ENCODE results near the gene CDC25C. TPM values are rescaled to one million over a fixed set of nuclear protein-coding genes. Genes with fewer than 3 reads are reported as not detected.

CDC25C gene
- total RNA-seq, 1 donor from 2014 or later = 1.6 TPM

DNA sequence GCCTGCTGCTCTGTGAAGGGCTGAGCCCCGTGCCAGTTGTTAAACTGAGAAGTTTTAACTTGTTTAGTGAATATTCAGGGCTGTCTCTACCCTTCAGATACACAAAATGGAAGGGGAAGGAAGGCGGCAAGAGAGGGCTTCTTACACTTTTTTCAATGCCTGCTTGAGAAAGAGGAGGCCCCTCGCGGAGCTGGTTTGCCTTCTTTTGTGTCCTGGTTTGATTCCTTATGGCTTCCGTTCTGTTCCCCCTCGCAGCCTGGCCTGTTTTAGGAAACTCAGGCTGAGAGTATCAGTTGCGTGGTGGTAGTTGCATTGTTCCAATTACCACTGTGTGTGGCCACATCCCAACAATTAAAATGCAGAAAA is 7.5 kb upstream of the CDC25C start:
- peak overlapping the region; percentile 90 for H3K27ac Mint-ChIP-seq (ENCODE audit: unreplicated experiment)
- peaks cover 36% of the 10 kb centered on the region for H3K4me1 Mint-ChIP-seq (ENCODE audit: low read depth)
- DNase-seq (ENCODE audit: low spot score) = no peak
- peaks cover 6% of the 10 kb centered on the region for H3K36me3 Mint-ChIP-seq (ENCODE audit: low read depth)
- no peaks in the 10 kb centered on the region for H3K9me3 Mint-ChIP-seq (ENCODE audit: low read depth)
- no peaks in the 10 kb centered on the region for H3K27me3 Mint-ChIP-seq (ENCODE audit: low read depth)
- peak overlapping the region; percentile 86 for H3K4me3 Mint-ChIP-seq (ENCODE audit: unreplicated experiment)
- TF ChIP-seq, protein P1, sequence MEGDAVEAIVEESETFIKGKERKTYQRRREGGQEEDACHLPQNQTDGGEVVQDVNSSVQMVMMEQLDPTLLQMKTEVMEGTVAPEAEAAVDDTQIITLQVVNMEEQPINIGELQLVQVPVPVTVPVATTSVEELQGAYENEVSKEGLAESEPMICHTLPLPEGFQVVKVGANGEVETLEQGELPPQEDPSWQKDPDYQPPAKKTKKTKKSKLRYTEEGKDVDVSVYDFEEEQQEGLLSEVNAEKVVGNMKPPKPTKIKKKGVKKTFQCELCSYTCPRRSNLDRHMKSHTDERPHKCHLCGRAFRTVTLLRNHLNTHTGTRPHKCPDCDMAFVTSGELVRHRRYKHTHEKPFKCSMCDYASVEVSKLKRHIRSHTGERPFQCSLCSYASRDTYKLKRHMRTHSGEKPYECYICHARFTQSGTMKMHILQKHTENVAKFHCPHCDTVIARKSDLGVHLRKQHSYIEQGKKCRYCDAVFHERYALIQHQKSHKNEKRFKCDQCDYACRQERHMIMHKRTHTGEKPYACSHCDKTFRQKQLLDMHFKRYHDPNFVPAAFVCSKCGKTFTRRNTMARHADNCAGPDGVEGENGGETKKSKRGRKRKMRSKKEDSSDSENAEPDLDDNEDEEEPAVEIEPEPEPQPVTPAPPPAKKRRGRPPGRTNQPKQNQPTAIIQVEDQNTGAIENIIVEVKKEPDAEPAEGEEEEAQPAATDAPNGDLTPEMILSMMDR (IDR thresholded peaks at IDR 0.05) = no peak

DNA sequence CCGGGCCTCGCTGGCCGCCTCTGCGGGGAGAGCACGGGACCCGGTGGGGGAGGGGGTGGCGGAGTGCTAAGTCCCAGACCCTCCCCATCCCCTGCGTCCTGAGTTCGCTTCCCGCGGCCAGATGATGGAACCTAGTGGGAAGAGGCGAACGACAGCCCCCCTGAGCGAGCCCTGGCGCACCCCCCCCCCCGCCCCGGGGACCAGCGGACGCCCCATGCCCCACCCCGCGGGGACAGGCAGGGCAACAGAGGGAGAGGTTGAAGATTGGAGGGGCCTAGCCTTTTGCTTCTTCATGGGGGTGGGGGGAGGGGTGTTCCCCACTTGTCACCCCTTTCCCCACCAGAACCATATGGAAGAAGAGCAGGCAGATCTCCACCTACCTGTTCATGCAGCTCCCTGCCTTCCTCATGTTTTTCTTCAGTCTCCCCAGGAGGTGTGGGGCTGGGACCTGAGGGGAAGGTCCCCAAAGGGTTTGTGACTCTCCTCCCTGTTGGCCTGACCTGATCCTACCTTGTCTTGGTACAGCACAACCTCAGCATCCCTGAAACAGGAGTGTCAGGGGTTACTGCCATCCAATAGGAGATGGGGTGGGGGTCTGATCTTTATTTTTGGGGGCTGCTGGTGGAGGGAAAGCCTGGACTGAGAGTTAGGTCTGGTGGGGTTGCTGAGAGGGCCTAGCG is 6.9 kb upstream of the CDC25C start:
- Mint-ChIP-seq H3K4me1 (ENCODE audit: low read depth) (peaks cover 36% of the 10 kb centered on the region), H3K4me3 (ENCODE audit: unreplicated experiment) (peak overlapping the region; percentile 86), H3K36me3 (ENCODE audit: low read depth) (peaks cover 6% of the 10 kb centered on the region), H3K27me3 (ENCODE audit: low read depth) (no peaks in the 10 kb centered on the region), H3K9me3 (ENCODE audit: low read depth) (no peaks in the 10 kb centered on the region), H3K27ac (ENCODE audit: unreplicated experiment) (peak overlapping the region; percentile 90)
- TF ChIP-seq, protein P1 (IDR thresholded peaks at IDR 0.05) = peak; percentile 3
- DNase-seq (ENCODE audit: low spot score) = no peak

DNA sequence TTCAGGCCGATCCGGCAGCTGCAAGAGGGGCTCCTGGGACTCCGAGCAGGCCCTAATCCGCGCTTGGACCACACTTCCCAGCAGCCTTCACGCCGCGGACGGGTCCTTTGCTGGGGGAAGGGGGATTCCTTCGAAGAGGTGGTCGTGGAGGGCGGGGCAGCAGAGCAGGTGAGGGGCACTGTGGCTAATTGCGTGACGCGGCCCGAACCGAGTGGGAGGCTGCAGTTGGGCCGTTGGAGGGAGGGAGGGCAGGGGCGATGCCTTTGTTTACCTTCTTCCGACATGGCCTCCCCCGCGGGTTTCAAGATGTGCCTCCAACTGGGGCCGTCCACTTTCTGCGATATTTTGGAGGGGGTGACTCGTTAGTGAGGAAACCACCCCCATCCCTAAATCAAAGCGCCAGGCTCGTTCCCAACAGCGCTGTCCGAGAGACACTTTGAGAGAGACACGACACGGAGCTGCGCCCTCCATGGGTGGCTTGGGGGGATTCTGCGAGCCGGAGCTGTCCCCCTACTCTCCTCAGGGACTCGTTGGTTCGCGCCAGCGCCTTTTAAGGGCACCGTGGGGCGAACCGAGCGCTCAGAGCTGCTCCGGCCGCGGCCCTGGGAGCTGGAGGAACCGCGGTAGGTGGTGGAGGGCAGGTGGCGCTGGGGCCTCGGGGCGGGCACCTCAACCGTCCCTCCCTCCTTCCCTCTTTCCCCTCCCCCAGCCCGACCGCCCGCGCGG is 6.2 kb upstream of the CDC25C start, which contains the start of gene FAM53C:
TSS of gene FAM53C (plus strand) at position 582 of the 726 bp plus-strand sequence. CDS start 3,070 bp downstream, outside the sequence.
- peak; percentile 97 for DNase-seq (ENCODE audit: low spot score)
- Mint-ChIP-seq H3K36me3 (ENCODE audit: low read depth) (peaks cover 4% of the 10 kb centered on the region), H3K27me3 (ENCODE audit: low read depth) (no peaks in the 10 kb centered on the region), H3K4me3 (ENCODE audit: unreplicated experiment) (peak within 1 kb of the TSS; percentile 86), H3K27ac (ENCODE audit: unreplicated experiment) (peak within 1 kb of the TSS; percentile 99), H3K4me1 (ENCODE audit: low read depth) (peaks cover 36% of the 10 kb centered on the region), H3K9me3 (ENCODE audit: low read depth) (no peaks in the 10 kb centered on the region)
- TF ChIP-seq, protein P1 (IDR thresholded peaks at IDR 0.05) = peak; percentile 12

DNA sequence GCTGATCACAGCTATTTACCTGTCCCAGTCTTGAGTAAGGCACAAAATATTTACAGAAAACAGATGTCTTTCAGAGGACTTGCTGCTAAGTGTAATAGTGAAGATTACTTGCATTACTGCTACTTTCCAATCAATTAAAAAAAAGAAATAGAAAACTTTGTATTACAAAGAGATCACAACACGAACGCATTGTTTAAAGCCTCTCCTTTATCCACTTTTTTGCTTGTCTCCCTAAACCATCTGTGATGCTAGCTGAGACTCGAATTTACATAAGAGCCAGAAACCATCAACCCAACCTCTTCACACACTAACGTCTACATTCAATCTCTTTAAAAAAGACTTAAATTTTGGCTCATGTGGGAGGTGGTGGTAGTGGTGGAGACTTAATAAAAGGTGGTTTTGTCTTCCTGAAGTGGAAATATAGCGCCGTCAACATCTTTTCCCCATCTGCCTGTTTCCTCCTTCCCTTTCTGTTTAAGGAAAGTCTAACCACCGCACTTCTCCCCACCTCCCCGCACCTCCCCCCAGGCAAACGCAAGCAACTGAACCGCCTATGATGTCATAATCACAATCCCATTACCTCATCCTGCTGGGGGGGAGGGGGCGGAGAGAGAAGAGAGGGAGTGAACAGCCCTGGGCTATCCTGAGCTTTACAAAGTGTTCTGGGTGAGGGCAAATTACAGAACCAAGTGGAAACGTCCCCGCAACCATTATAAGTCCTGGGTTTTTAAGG is 5.5 kb upstream of the CDC25C start:
- TF ChIP-seq, protein P1 (IDR thresholded peaks at IDR 0.05) = no peak
- Mint-ChIP-seq H3K27me3 (ENCODE audit: low read depth) (no peaks in the 10 kb centered on the region), H3K4me1 (ENCODE audit: low read depth) (peaks cover 40% of the 10 kb centered on the region), H3K27ac (ENCODE audit: unreplicated experiment) (peak overlapping the region; percentile 99), H3K4me3 (ENCODE audit: unreplicated experiment) (peak overlapping the region; percentile 86), H3K36me3 (ENCODE audit: low read depth) (peaks cover 4% of the 10 kb centered on the region), H3K9me3 (ENCODE audit: low read depth) (no peaks in the 10 kb centered on the region)
- DNase-seq (ENCODE audit: low spot score) = no peak

DNA sequence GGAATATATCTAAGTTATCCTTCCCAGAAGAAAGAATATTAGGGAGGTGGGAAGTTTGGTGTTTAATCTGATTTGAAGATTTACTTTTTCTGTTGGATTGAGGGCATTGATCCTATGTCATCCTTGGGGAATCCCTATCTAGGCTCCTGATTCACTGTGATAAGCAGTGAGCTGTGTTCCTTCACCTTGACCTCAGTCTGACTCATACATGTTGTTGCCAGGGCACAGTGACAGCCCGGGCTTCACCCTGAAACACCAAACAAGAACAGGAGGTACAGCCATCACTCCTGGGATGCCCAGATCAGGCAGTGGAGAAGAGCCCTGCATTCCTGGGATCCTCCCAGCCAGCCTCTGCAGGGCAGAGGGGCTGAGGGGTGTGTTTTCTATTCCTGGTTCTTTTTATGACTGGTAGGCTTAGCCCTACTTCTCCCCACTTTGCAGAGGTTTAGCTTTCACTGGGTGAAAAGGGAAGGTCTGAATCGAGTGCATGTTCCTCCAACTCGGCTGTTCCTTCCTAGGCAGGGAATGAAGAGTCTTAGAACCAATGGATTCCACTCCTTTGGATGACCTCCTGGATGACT is 3.4 kb upstream of the CDC25C start:
- Mint-ChIP-seq H3K4me3 (ENCODE audit: unreplicated experiment) (no peak overlapping the region), H3K4me1 (ENCODE audit: low read depth) (peaks cover 40% of the 10 kb centered on the region), H3K27ac (ENCODE audit: unreplicated experiment) (no peak overlapping the region), H3K9me3 (ENCODE audit: low read depth) (no peaks in the 10 kb centered on the region), H3K36me3 (ENCODE audit: low read depth) (no peaks in the 10 kb centered on the region), H3K27me3 (ENCODE audit: low read depth) (no peaks in the 10 kb centered on the region)
- TF ChIP-seq, protein P1 (IDR thresholded peaks at IDR 0.05) = no peak
- no peak for DNase-seq (ENCODE audit: low spot score)
